ENCODE data around the gene LRRC41.
"Not testable (repeated sequence)": the region's sequence is repeated elsewhere in the genome, so short reads cannot be mapped to it uniquely, and the experiment has no call there.

LRRC41 gene

GRCh38 chr1:46328182-46328581 is 24.8 kb upstream of the LRRC41 start:
- not testable (repeated sequence) for DNase-seq (ENCODE audit: low read depth in 1 of 2, low spot score in 1 of 2)

- not testable (repeated sequence) for DNase-seq (ENCODE audit: low read depth in 1 of 2, low spot score in 1 of 2)
These were observed 22.1 kb upstream of the LRRC41 start for GRCh38 chr1:46325285-46326076.

DNA sequence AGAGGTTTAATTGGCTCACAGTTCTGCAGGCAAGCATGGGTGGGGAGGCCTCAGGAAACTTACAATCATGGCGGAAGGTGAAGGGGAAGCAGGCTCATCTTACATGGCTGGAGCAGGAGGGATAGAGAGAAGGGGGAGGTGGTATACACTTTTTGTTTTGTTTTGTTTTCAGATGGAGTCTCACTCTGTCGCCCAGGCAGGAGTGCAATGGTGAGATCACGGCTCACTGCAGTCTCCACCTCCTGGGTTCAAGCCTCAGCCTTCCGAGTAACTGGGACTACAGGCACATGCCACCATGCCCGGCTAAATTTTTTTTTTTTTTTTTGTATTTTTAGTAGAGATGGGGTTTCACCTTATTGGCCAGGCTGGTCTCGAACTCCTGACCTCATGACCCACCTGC is 18.8 kb upstream of the LRRC41 start:
- not testable (repeated sequence) for DNase-seq (ENCODE audit: low read depth in 1 of 2, low spot score in 1 of 2)

- DNase-seq (ENCODE audit: low read depth in 1 of 2, low spot score in 1 of 2), result not testable (repeated sequence)
These were observed 16.8 kb upstream of the LRRC41 start for GRCh38 chr1:46319960-46320914.

- not testable (repeated sequence) for DNase-seq (ENCODE audit: low read depth in 1 of 2, low spot score in 1 of 2)
These were observed 15.9 kb upstream of the LRRC41 start for GRCh38 chr1:46319301-46319700.

DNA sequence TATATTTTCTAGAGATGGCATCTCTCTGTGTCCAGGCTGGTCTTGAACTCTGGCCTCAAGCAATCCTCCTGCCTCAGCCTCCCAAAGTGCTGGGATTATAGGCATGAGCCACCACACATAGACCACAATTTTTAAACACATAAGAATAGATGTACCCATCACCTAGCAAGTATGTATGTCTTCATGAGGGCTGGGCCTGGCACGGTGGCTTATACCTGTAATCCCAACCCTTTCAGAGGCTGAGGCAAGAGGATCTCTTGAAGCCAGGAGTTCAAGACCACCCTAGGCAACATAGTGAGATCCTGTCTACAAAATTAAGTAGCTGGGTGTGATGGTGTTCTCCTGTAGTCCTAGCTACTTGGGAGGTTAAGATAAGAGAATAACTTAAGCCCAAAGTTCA is 13.9 kb upstream of the LRRC41 start:
- no peak for DNase-seq (ENCODE audit: low read depth in 1 of 2, low spot score in 1 of 2)

DNA sequence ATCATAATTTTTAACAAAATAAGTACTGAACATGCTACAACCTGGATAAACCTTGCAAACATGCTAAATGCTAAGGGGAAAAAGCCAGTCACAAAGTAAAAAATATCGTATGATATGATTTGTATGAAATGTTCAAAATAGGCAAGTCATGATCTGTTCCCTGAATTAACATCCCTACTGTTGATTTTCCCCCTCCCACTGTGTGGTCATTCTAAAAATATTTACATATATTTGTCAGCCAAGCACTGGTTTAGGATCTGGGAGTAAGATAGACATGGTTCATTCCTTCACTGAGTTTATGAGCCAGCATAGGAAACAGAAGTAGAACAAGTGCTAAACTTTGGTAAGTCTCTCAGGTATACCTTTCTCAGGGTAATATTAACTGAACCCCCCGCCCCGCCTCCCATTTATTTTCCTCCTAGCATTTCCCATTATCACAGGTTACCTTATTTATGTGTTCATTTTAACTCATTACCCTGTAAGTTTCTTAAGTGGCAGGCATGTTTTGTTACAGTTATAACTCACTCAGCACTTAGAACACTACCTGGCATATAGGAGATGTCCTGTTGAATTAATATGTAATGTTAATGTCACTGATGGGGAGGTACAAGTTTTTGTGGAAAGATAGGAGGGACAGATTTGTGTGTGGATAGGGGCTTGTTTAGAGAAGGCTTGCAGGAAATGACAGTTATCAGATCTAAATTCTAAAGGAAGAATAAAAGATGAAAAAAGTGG is 12.4 kb upstream of the LRRC41 start:
- no peak for DNase-seq (ENCODE audit: low read depth in 1 of 2, low spot score in 1 of 2)

- DNase-seq (ENCODE audit: low read depth in 1 of 2, low spot score in 1 of 2), result no peak
These were observed 6.9 kb upstream of the LRRC41 start for GRCh38 chr1:46310321-46310720.

DNA sequence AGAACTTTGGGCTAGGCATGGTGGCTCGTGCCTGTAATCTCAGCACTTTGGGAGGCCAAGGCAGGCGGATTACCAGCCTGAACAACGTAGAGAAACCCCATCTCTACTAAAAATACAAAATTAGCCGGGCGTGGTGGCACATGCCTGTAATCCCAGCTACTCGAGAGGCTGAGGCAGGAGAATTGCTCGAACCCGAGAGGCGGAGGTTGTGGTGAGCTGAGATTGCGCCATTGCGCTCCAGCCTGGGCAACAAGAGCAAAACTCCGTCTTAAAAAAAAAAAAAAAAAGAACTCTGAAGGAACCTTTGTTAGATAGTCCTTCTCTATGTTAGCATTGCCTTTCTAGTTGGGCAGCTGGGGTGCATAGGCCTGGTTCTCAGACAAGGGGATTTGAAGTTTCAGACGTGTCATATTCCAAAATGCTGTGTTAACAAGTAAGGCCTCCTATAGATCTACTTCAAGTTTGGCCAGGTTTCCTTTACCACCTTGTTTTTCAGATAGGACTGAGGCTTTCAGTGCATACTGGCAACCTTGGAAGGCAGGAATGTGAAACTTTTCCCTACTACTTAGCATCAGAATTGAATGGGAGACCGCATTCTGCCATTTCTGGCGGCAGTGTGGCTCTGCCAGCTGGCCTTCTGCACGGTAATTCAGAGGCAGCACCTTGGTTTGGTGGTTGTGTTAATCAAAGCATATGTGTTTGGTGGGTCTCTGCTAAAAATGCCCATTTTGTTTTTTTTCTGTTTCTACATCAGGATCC is 6.2 kb upstream of the LRRC41 start:
- no peak for DNase-seq (ENCODE audit: low read depth in 1 of 2, low spot score in 1 of 2)

DNA sequence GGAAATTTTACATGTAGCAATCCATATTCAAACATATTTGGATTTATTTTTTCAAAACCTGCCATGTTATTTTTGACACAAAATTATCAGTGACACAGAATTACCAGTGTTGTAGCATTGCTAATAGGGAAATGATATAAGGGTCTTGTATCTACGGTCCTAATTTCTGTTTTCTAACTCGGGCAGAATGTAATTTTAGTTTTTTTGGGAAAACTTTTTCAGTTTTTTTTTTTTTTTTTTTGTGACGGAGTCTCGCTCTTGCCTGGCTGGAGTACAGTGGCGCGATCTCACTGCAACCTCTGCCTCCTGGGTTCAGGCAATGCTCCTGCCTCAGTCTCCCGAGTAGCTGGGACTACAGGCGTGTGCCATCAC is 2.7 kb upstream of the LRRC41 start:
- no peak for DNase-seq (ENCODE audit: low read depth in 1 of 2, low spot score in 1 of 2)

DNA sequence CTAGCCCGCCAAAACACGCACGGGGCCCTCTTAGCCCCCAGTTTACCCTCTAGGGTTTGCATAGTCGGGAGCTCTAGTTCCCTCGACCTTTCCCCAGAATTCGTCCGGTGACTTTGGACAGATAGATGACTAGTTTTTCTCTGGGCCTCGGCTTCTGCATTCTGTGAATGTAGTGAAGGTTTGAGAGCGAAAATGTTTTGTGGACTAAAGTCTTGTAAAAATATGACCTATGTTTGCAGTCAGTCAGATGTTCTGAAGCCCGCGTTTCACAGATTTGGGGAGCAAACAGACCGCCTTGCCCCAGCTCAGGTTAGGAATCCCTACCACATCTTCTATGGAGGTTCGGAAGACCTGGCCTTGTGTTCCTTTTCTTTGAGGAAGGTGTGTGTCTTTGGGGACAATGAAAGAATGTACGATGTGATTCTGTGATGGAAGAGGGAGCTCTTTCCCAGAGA is 483 bp upstream of the LRRC41 start:
- no peak for DNase-seq (ENCODE audit: low read depth in 1 of 2, low spot score in 1 of 2)

DNA sequence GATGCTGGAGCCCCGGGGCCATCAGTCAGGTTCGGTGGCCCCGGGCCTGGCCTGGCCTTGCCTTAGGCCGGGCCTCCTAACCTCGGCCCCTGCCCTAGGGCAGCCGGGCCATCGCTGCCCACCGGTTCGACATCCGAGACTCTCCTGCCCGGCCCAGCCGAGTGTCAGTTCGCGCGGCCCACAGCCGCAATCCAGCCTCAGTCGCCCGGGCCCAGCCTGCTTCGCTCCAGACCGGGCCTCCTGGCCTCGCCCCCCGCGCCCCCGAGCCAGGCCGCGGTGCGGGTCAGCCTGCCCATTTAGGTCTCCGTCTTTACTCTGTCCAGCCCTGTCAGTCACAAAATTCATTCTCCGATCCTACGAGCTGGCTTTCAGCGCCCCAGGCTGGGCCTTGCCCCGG is 777 bp downstream of the LRRC41 start:
- DNase-seq (ENCODE audit: low read depth in 1 of 2, low spot score in 1 of 2), result no peak

GRCh38 chr1:46301808-46302640 is 1.4 kb downstream of the LRRC41 start:
- DNase-seq (ENCODE audit: low read depth in 1 of 2, low spot score in 1 of 2), result peak; percentile 15 to 33

DNA sequence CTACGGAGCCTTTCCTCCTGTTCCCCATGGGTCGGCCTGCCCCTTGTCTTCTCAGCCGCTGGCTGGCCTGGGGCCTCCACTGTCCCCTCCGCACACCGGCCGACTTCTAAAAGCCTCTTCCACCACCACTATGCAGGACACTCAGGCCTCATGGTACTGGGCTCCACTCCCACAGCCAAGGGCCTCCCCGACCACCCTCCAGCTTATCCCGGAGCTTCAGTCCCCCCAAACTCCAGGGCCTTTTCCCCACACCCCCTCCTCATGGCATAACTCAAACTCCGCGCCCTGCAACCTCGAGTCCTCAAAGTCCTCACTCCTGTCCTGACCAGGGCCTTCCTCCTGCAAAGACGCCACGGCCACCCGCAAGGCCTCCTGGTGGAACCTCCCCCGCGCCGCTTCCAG is 2.0 kb downstream of the LRRC41 start:
- DNase-seq (ENCODE audit: low read depth in 1 of 2, low spot score in 1 of 2), result no peak

DNA sequence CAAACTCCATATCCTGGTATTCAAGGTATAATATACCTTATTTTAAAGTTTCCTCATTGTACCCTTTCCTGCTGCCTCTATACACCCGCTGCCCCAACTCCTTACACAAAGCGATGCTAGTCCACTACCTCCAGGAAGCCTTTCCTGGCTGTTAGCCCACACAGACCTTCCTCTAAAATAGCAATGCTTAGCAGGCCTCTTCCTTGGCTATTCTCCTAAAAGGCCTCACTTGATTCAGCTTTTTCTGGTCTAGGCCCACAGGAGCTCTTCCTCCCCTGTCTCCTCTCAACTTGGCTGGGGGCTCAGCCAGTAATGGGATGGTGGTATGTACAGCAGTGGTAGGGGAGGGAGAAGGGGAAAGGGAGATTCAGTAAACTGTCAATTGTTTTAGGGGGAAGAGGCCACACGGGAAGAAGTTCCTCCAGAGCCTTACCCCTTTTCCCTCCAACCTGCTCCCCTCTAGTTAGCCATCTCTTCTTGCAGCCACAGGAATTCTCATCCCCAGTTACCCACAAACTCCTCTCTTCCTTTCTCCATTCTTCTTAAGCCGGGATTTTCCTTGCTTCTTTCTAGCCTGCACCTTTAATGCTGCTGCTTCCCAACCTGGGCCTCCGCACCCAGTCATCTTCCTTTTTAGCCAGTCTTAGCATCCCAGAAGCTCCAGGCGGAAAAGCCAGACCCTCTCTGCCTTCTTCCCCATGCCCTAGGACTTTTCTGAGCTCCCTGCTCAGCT is 2.6 kb downstream of the LRRC41 start:
- DNase-seq (ENCODE audit: low read depth in 1 of 2, low spot score in 1 of 2), result no peak

DNA sequence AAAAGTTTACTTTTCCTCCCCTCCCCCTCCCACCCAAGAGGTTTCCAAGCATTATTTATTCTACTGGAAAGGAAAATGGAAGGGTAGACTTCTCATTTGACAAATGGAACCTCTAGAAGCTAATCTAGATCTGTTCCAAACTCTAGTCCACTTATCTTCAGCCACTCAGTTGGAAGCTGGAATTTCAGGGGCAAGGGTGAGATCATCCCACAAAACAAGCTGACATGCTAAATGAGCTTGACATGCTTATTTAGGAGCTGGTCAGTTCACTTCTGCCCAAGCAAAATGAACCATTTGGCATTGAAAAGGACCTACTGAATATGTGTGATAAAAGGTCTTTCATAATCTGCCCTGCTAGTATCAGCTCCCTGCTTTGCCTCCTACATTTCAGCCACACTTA is 5.0 kb downstream of the LRRC41 start:
- DNase-seq (ENCODE audit: low read depth in 1 of 2, low spot score in 1 of 2), result no peak

GRCh38 chr1:46295306-46295705 is 8.1 kb downstream of the LRRC41 start:
- DNase-seq (ENCODE audit: low read depth in 1 of 2, low spot score in 1 of 2), result no peak

- no peak for DNase-seq (ENCODE audit: low read depth in 1 of 2, low spot score in 1 of 2)
These were observed 13.4 kb downstream of the LRRC41 start for GRCh38 chr1:46289976-46290375.

DNA sequence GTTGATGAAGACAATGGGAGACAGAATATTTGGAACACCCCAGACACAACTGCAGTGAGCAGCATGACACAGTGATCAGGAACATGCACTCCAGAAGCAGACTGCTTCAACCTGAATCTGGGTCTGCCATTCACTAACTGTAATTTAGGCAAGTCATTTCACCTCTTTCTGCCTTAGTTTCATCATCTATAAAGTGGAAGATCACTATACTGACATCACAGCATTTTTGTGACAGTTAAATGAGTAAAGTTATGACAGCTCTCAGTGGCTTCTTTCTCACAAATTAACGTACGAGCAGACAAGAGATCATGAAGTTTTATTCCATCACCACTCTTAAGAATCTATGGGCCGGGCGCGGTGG is 14.3 kb downstream of the LRRC41 start:
- DNase-seq (ENCODE audit: low read depth in 1 of 2, low spot score in 1 of 2), result no peak
